MV-4-11 (cell line): ENCODE measurements around the gene TBRG4.
"Not testable (repeated sequence)": the region's sequence is repeated elsewhere in the genome, so short reads cannot be mapped to it uniquely, and the experiment has no call there.

Experiments
- DNase-seq: peaks from one replicate; lab custom pipeline; 2025; lab: John Stamatoyannopoulos, UW

The TBRG4 gene

GRCh38 chr7:45111298-45112223 is at the start of gene TBRG4:
TBRG4 (minus strand) TSS chr7:45111697; CDS start chr7:45109237, 2,460 bp downstream.
- DNase-seq, result peak; percentile 91

GRCh38 chr7:45161138-45161537 is 49.6 kb upstream of the TBRG4 start:
- DNase-seq, result no peak

- peak; percentile 65 for DNase-seq
Observed at GRCh38 chr7:45160417-45160881, 49.0 kb upstream of the TBRG4 start.

- no peak for DNase-seq
Observed at GRCh38 chr7:45159296-45159695, 47.8 kb upstream of the TBRG4 start.

- DNase-seq, result no peak
Observed at GRCh38 chr7:45158471-45158870, 47.0 kb upstream of the TBRG4 start.

- no peak for DNase-seq
Observed at GRCh38 chr7:45157653-45158401, 46.3 kb upstream of the TBRG4 start, which contains the start of gene RAMP3. RAMP3 (plus strand) TSS chr7:45157791; CDS start chr7:45157829, 38 bp downstream.

- DNase-seq, result no peak
Observed at GRCh38 chr7:45157286-45157652, 45.8 kb upstream of the TBRG4 start.

GRCh38 chr7:45156516-45157272 is 45.2 kb upstream of the TBRG4 start:
- no peak for DNase-seq

GRCh38 chr7:45155941-45156340 is 44.4 kb upstream of the TBRG4 start:
- DNase-seq, result no peak

GRCh38 chr7:45155357-45155900 is 43.9 kb upstream of the TBRG4 start:
- no peak for DNase-seq

- not testable (repeated sequence) for DNase-seq
Observed at GRCh38 chr7:45153861-45154260, 42.4 kb upstream of the TBRG4 start.

GRCh38 chr7:45153233-45153632 is 41.7 kb upstream of the TBRG4 start:
- DNase-seq, result no peak

- DNase-seq, result no peak
Observed at GRCh38 chr7:45151967-45152366, 40.5 kb upstream of the TBRG4 start.

GRCh38 chr7:45151131-45151684 is 39.7 kb upstream of the TBRG4 start:
- DNase-seq, result no peak

- DNase-seq, result no peak
Observed at GRCh38 chr7:45150199-45150598, 38.7 kb upstream of the TBRG4 start.

- no peak for DNase-seq
Observed at GRCh38 chr7:45149606-45150005, 38.1 kb upstream of the TBRG4 start.

GRCh38 chr7:45148653-45148973 is 37.1 kb upstream of the TBRG4 start:
- no peak for DNase-seq

GRCh38 chr7:45147858-45148652 is 36.6 kb upstream of the TBRG4 start:
- no peak for DNase-seq

GRCh38 chr7:45146531-45147379 is 35.3 kb upstream of the TBRG4 start:
- no peak for DNase-seq

- DNase-seq, result no peak
Observed at GRCh38 chr7:45145881-45146280, 34.4 kb upstream of the TBRG4 start.
